Measurements from ENCODE around the gene KLHL15.
A peak's percentile ranks its signal among the peaks of the same experiment; 100 is the strongest.
"Not testable (repeated sequence)": the region's sequence is repeated elsewhere in the genome, so short reads cannot be mapped to it uniquely, and the experiment has no call there.

The KLHL15 gene, protein sequence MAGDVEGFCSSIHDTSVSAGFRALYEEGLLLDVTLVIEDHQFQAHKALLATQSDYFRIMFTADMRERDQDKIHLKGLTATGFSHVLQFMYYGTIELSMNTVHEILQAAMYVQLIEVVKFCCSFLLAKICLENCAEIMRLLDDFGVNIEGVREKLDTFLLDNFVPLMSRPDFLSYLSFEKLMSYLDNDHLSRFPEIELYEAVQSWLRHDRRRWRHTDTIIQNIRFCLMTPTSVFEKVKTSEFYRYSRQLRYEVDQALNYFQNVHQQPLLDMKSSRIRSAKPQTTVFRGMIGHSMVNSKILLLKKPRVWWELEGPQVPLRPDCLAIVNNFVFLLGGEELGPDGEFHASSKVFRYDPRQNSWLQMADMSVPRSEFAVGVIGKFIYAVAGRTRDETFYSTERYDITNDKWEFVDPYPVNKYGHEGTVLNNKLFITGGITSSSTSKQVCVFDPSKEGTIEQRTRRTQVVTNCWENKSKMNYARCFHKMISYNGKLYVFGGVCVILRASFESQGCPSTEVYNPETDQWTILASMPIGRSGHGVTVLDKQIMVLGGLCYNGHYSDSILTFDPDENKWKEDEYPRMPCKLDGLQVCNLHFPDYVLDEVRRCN

DNA sequence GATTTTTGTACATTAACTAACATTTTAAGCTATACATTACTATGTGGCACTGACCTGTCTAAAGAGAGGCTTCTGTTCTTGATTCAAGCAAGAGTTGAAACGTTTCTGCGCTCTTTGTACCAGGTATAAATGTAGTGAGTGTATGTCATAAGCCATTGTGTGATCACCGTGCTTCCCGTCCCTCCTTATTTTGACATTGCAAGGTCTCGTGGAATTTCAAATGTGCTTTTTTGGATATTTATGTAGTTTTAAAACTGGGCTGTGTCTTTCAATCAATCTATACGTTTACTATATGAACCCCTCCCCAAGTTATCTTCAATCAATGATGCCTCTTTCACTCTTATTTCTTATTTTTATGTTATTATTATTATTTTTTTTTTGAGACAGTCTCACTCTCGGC is at the start of gene KLHL15:
TSS of gene KLHL15 (minus strand) at position 101 of the 400 bp plus-strand sequence. CDS start 20,493 bp downstream, outside the sequence.
- DNase-seq: no peak

GRCh38 chrX:24069877-24070276 is 42.9 kb upstream of the KLHL15 start:
- DNase-seq: no peak

DNA sequence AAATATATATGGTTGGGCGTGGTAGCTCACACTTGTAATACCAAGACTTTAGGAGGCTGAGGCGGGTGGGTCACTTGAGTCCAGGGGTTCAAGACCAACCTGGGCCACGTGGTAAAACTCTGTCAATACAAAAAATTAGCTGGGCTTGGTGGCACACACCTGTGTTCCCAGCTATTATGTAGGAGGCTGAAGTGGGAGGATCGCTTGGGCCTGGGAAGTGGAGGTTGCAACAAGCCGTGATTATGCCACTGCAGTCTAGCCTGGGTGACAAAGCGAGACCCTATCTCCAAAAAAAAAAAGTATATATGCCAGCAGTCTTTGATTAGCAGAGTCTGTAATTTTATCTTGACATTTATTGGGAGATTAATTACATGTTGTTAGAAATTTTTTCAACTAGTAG is 36.5 kb upstream of the KLHL15 start:
- DNase-seq: no peak

- no peak for DNase-seq
Observed at GRCh38 chrX:24055043-24055356, 28.0 kb upstream of the KLHL15 start.

GRCh38 chrX:24054182-24055042 is 27.4 kb upstream of the KLHL15 start, which contains the start of gene EIF2S3:
EIF2S3 (plus strand) TSS chrX:24054956; CDS start chrX:24054969, 13 bp downstream.
- DNase-seq: peak; percentile 82

- not testable (repeated sequence) for DNase-seq
Observed at GRCh38 chrX:24050522-24051318, 23.7 kb upstream of the KLHL15 start.

DNA sequence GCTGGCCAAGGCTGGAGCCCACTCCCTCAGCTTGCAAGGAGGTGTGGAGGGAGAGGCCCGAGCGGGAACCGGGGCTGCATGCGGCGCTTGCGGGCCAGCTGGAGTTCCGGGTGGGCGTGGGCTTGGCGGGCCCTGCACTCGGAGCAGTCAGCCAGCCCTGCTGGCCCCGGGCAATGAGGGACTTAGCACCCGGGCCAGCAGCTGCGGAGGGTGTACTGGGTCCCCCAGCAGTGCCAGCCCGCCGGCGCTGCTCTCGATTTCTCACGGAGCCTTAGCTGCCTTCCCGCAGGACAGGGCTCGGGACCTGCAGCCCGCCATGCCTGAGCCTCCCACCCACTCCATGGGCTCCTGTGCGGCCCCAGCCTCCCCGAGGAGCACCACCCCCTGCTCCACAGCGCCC is 22.7 kb upstream of the KLHL15 start:
- DNase-seq: not testable (repeated sequence)

DNA sequence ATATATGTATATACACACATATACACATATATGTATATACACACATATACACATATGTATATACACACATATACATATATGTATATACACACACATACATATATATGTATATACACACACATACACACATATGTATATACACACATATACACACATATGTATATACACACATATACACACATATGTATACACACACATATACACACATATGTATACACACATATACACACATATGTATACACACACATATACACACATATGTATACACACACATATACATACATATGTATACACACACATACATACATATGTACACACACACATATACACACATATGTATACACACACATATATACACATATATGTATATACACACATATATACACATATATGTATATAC is 19.1 kb upstream of the KLHL15 start:
- not testable (repeated sequence) for DNase-seq

- DNase-seq: no peak
Observed at GRCh38 chrX:24037729-24038128, 10.7 kb upstream of the KLHL15 start.

DNA sequence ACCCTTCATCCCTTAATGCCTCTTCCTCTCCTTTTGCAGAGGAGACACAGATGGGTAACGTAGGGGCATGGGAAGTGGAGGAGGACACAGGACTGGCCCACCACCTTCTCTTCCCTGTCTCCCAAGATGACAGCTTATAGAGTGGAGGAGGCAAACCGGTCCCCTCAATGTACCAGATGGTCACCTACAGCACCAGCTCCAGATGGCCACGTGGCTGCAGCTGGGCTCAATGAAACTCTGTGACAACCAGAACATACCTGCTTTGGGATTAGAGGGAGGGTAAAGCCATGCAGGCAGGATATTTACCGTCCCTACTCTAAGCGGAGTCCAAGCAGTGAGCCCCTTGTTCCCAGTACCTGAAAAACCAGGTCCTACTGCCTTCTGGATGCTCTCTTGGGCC is 7.5 kb upstream of the KLHL15 start:
- no peak for DNase-seq

DNA sequence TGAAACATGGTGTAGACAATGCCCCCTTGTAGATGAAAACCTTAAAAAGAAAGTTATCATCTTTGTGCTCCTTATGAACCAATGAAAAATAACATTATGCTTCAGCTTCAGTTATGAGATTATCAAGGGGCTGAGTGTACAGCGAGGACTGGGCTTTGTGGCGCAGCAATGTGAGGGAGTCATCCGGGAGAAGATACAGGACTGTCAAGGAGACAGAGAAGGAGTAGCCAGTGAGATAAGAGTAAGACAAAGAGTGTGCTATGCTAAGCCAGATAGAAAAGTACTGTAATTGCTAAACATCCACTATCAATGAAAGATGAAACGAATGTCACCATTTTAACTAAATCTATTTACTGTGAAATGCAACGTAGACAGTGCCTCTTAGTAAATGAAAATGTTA is 3.6 kb upstream of the KLHL15 start:
- no peak for DNase-seq

DNA sequence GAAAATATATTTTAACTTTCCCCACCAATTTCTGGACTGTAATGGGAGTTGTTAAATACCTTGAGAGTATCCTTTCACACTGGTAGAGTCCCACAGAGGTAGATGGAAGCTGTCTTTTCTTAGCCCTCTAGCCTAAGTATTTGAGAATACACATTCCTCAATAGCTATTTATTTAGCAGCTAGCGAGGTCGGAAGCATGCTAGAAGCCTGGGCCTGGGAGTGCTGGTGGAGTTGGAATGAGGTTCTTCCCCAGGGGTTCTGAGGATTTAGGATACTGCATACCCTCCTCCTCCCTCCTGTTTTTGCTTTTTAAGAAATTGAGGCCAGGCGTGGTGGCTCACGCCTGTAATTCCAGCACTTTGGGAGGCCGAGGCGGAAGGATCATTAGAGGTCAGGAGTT is 999 bp upstream of the KLHL15 start:
- no peak for DNase-seq

GRCh38 chrX:24026432-24026831 is 554 bp downstream of the KLHL15 start:
- DNase-seq: no peak

GRCh38 chrX:24025741-24026403 is 1.1 kb downstream of the KLHL15 start:
- no peak for DNase-seq

- DNase-seq: peak; percentile 82
Observed at GRCh38 chrX:24024819-24025740, 1.9 kb downstream of the KLHL15 start.

DNA sequence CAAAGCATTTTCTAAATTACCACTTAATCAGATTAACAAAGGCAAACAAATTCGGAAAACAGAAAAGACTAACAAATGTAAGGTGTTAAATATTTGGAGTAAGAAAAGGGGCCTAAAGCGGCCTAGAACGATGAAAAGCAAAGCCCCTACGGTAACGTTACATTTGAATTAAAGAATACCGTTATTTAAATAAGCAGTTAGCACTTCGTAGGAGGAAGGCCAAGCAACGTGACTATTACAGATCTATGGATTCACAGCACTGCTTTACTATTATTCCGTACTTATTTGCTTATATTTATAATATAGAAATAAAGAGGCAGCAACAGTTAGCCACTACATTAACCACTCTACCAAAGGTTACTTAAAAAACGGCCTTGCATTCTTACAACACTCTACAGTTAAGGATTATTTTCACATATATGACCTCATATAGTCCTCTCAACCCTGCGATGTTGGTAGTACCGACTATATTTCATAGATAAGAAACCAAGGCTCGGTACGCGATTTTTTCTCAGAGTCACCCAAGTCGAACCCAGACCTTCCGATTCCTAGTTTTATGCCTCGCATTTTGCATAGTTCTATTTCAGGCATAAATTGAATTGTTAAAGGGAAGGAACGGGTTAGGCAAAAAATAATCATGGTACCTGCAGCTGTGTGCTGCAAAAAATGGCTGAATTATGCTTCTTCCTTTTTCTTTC is 2.9 kb downstream of the KLHL15 start:
- DNase-seq: no peak

GRCh38 chrX:24023544-24023943 is 3.4 kb downstream of the KLHL15 start:
- DNase-seq: no peak

DNA sequence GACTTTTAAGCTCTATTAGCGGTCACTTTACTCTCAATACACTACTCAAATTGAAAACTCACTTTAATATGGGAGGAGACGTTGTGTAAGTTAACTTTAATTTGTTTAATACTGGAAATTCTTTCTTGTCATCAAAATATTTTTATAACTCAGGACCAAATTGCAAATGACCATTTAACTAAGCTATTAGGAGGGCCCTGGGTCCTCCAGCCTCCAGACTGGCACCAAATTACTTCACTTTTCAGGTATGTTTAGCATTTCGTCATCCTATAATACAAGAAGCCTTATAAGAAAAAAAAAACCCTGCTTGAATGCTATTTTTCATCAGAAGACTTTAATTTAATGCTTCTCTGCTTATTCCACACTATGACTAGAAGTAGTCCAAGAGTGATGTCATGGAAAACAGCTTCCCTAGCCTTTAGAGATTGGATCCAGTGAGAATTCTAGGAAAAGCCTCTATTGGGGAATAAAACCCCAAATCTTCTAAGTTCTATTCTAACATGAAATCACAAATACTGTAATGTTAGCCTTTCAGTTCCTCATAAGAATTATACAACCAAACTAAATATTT is 6.6 kb downstream of the KLHL15 start:
- no peak for DNase-seq

- DNase-seq: no peak
Observed at GRCh38 chrX:24019448-24019847, 7.5 kb downstream of the KLHL15 start.

DNA sequence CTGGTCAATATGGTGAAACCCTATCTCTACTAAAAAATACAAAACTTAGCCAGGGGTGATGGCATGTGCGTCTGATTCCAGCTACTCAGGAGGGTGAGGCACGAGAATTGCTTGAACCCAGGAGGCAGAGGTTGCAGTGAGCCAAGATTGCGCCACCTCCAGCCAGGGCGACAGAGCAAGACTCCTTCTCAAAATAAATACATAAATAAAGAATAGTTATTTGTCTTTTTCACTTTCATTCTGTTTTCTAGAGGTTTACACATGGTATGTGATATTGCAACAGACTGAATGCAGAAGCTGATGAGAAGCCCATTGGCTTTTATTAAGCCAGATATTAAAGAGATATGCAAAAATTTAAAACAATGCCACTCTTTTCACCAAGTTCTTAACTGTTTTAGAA is 8.2 kb downstream of the KLHL15 start:
- no peak for DNase-seq

Measured in NCI-H2107 (cell line).